NCI-H748 treated with DMSO at 0.1 percent for 48 hours (cell line): ENCODE data around the gene SGCA.

Experiments
- DNase-seq: peaks from one replicate; lab custom pipeline; 2025; lab: John Stamatoyannopoulos, UW

SGCA gene

DNA sequence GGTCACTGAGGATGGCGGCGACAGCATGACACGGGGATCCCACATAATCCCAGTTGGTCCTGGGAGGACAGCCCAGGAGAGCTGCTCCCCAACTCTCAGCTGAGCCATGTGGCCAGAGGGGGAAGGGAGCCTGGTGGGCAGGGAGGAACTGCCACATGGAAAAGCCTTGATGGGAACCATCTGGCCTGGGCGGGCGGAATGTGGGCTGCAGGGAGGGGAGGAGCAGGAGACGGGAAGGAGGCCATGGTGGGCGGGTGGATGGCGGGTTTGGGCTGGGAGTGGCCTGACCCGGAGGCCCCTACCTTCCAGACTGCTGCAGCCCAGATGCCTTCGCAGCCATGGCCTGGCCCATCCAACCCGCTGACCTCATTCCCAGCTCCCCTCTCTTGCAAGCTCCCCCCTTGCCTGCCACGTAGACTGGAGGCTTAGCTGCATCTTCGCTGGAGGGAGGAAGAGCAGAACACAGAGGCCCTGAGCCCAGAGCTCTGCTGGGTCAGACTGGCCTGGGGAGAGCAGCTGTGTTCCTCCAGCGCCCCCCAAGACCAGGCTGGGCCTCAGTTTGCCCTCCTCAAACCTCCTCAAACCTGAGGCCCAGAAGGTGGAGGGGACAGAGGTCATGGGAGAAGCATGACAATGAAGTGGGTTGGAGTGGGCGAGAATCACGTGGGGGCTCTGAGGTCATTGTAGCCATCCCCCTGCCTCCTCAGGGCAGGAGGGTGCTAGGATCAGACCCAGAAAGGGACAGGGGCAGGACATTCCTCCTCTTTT, 43.9 kb downstream of the SGCA start:
- DNase-seq, result no peak

DNA sequence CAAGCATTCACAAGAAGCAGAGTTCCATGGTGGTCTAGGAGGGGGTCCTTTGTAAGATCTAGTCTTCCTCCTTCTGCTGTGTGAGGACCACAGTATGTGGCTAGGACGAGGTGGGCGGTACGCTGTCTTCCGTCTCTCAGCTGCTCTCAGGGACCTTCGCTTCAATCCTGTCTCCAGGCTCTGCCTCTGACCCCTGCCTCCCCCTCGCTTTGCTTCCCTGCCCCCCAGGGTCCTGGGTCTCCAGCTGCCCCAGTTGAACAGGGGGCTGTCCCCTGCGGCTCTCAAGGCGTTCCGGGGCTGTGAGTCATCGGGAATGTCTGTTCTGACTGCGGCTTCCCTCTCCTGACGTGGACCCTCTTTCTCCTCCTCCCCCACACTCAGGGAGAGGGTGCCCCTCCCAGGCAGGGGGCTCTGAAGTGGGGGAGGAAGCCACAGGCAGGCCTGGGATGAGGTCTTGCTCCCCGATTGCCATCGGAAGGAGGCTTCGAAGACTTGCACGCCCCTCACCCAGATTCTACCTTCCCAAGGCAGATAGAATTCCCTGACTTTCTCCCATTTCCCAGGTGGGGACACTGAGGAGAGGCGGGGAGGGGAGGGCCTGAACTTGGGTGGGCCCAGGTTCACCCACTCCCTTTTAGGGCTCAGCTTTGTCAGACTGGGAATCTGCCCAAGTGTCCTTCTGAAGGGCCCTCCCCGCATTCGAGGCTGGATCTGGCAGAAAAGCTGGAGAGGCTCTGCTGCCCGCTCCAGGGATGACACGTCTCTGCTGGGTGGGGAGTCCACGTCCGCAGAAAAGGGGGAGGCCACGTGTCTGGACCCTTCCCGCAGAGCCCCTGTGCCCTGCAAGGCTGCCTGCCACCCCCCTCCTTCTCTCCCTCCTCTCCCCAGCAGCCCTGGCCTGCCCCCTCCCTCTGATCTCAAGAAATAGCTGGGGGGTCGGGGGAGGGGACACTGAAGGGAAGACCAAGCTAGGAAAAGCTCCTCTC, 44.7 kb downstream of the SGCA start:
- no peak for DNase-seq

DNA sequence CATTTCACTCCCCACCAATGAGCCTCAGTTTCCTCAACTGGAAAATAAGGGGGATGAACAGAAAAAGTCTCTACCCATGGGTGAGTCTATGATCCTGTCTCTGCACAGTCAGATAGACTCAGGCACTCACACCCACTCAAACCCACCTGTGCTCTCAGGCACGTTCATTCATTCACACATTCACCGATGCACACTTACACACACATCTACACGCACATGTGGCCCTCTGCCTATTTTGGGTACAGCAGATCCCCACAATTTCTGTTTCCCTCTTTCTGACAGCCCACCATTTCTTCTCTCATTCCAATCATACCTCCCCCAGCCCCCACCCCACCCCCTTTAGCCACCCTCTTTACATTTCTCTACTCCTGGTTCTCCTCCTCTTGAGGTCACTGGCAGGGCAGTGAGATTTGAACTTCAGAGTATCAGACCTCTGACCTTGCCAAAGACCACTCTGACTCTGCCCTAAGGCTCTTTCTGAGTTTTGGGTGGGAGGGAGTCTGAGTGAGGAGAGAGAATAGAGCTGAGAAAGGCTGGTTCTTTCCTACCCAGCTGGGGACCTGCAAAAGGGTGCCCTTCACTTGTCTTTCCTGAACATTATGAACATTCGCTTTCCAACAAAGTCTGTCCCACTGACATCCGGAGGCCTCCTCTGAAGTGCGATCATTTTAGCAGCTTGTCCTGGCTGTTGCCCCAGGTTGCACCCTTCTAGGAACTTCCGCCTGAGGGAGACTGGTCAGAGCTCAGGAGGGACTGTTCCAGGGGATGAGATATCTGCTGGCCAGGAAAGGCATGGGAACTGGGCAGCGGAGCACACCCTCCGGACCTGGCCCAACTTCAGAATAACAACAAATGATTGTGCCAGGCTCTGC, 45.7 kb downstream of the SGCA start:
- no peak for DNase-seq

DNA sequence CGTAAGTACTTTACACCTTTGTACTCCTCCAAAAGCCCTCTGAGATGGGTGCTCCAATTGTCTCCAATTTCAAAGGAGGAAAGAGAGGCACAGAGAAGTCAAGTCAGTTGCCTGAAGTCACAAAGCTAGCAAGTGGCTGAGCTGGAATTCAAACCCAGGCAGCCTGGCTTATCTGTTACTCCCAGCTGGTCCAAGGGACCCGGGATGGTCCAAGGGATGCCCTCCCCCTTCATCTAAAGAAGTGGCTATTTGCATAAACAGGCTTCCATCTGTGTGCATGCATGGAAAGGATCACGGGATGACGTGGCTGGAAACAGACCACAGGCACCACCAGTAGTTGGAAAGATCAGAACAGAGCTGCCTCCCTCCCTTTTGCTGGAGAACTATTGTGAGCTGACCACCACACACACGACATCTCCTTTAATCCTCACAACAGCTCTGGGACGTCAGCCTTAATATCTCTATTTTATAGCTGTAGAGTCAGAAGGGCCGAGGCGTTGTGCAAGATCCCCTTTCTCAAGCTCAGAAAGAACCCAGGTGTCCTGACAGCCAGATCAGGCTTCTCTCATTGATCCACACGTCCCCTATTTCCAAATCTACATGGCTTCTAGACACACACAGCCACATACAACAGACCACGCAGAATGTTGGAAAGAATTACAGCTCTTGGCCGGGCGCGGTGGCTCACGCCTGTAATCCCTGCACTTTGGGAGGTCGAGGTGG, 46.5 kb downstream of the SGCA start:
- no peak for DNase-seq

DNA sequence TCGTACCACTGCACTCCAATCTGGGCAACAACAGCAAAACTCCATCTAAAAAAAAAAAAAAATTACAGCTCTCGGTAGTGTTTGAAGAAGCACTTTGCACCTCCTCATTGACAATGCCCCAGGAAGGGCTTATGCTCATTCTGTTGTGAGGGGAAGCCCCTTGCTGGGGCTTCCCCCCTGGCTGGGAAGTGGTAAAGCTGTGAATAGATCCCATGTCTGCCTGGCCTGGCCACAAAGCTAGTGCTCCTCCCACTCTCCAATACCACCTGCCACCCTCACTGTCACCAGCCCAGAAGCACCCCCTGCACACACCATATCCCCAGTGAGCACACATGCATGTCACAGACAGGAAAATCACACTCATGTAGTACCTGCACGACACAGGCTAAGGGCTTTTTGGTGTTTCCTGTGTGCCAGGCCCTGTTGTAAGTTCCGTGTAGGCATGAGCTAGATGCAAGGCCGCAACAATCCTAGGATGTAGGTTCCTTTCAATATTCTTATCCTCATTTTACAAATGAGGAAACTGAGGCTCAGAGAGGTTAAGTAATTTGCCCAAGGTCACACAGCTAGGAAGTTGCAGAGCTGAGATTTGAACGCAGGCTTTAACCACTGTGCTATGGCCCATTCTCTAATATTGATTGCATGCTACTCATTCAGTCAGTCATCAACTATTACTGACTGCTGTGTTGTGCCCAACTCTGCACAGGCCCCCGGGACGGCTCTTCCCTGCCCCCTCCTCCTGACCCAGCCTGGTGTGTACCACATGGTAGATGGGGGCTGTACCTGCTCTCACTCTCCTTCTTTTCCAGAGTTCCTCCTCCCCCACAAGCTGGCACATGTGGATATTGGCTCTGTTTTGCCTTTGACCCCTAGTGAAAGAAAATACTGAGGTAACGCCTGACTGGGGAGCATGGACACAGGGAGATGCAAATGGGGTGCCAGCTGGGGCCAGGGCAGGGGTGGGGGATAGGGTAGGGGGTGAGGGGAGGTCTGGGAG, 47.5 kb downstream of the SGCA start:
- DNase-seq, result no peak

DNA sequence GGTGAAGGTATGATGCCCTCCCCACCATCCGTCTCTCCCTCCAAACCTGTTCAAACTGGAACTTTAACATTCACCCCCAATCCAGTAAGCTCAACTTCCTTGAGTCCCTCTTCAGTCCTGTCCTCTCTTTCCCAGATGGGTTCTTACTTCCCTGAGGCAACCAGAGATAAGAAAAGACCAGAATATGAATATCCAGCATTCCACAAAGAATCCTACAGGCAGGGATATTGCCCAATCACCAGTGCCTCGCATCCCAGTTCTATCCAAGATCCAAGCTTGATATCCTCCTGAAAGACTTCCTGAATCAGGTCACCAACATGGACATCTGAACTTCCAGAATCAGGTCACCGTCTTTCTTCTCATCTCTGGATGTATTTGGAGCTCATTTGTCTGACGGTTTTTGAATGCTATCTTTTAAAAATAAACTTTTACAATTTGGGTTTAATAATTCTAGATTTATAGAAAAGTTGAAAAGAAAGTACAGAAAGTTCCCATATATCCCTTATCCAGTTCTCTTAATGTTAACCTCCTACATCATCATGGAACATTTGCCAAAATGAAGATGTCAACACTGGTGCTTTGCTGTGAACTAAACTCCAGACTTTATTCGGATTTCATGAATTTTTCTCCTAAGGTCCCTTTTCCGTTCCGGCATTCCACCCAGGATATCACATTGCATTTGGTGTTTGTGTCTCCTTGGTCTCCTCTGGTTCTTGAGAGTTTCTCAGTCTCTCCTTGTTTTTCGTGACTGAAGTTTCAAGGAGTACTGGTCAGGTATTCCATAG, 49.4 kb downstream of the SGCA start:
- no peak for DNase-seq

DNA sequence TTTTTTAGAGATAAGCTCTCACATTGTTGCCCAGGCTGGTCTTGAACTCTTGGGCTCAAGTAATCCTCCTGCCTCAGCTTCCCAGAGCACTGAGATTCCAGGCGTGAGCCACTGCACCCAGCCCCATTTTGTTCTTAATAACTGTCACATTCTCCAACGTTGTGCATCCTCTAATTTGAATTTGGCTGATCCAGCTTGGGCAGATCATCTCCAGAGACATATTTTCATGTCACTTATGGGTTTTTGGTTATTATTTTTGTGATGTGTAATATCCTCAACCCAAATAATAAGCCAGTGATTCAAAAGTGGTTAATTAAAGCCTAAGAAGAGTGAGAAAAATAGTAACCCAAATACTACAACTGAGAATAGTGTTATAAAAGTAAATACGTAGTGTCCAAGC, 51.8 kb downstream of the SGCA start:
- no peak for DNase-seq

DNA sequence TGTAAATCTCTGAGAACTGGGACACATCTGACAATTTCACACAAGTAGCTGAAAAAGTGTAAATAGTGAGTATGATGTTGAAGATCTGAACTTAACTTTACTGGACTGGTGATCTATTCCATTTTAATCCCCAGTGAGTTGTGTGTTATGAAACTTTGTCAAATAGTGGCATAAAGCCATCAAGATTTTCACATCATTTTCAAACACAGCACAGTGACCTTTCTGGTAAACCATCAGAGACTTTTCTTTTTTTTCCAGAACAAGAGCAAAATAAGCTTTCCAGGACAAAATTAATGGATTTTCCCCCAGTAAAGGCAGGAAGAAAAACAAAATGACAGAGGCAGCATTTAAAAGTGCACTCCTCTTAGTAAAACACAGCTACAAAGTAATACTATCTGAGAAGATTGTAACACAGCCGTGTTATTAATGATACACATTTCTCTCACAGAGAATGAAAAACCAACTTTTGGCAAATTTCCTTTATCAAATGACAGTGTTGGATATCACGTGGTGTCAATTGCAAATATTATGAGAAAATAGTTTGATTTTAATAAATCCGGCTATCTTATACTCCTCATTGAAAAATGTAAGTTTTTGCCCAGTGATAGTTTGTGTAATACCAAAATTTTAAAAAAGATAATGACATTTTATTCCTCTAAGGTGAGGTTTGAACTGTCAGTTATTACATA, 52.4 kb downstream of the SGCA start:
- DNase-seq, result no peak

DNA sequence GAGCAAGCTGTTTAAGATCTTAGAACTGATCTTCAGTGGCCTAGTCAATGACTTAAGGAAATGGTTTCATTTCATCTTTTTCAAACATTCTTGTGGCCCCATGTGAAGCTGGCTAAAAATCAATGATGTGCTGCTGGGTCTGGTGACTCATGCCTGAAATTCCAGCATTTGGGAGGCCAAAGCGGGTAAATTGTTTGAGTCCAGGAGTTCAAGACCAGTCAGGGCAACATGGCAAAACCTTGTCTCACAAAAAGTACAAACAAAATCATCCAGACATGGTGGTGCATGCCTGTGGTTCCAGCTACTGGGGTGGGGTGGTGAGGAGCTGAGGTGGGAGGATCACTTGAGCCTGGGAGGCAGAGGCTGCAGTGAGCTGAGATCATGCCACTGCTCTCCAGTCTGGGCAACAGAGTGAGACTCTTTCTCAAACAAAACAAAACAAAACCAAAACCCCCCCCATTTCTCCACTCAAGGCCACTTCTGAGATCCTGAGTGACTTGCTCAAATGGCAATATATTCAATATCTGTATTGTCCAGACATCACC, 53.0 kb downstream of the SGCA start:
- no peak for DNase-seq

DNA sequence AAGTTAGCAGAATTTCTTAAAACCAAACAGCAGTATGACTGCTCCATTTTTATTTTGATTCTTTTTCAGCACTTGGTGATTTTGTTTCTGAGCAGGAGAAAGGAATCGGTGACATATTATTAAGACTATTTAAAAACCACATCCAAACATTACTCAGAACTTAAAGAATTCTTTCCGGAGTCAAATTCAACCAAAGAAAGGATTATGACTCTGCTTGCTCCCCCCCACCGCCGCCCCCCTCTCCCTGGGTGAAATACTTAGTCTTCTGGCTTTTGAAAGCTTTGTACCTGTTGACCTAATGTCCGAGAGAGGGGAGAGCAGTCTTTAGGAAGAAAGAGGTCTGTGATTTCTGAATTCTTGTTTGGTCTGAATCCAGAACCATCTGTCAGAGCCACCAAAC, 53.5 kb downstream of the SGCA start:
- no peak for DNase-seq

DNA sequence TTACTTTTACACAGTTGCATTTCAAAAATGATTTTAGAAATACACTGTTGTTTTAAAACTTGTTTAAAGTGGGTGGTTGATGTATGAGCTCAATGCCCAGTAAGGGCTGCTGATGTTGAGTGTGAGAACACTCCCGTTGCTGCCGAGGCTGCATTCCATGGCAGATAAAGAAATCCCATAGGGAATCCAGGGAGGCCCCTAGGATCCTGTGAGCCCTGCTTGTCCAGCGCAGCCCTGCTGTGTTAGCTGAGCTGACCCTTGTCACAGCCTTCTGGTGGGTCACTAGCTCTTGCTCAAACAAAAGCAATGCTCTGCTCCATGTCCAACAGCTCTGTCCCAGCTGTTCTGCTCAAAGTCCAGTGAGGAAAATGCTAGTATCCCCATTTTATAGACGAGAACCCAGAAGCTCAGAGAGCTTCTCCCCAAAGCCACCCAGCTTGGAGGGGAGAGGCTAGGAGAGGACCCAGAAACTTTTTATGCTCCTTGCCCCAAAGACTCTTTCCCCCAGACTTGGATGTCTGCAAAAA, 54.2 kb downstream of the SGCA start:
- no peak for DNase-seq

DNA sequence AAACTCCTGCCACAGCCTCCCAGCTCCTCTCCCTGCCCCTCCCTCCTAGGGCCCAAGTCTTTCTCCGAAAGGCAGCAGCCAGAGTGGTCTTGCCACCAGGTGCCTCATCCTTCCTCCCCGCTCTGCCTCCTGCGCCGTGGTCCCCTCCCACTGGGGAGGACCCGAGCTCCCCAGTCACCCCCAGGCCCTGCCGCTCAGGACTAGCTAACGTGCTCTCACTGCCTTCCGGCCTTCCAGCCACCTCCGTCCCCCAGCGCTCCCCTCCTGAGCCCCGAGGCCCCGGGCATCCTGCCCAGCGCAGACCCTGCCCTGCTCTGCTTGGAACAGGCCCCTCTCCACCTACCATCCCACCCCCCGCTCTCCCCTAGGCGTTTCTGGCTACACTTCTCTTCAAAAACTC, 55.0 kb downstream of the SGCA start:
- DNase-seq, result no peak

DNA sequence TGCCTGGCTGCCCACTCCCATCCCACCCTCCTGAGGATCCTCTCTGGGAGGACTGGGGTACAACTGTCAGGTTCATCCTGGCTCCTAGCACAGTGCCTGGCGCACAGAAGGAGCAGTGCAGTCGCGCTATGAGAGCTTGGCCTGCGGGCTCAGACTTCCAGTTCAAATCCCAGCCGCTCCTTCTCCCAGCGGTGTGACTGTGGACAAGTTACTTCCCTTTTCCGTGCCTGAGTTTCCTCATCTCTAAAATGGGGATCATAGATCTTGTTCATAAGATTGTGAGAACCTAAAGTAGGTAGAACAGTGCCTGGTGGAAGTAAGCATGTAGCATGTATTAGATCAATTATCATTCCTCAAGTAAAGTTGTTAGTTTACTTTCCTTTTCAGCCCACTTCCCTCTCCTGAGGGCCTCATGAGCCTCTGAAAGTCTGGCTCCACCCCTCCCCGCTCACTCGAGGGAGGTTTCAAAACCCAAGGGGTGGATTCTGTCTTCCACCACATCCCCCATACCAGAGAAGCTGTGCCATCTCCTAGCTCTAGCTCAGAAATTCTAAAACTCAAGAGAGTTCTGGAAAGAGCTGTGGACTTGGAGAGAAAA, 55.6 kb downstream of the SGCA start:
- no peak for DNase-seq

DNA sequence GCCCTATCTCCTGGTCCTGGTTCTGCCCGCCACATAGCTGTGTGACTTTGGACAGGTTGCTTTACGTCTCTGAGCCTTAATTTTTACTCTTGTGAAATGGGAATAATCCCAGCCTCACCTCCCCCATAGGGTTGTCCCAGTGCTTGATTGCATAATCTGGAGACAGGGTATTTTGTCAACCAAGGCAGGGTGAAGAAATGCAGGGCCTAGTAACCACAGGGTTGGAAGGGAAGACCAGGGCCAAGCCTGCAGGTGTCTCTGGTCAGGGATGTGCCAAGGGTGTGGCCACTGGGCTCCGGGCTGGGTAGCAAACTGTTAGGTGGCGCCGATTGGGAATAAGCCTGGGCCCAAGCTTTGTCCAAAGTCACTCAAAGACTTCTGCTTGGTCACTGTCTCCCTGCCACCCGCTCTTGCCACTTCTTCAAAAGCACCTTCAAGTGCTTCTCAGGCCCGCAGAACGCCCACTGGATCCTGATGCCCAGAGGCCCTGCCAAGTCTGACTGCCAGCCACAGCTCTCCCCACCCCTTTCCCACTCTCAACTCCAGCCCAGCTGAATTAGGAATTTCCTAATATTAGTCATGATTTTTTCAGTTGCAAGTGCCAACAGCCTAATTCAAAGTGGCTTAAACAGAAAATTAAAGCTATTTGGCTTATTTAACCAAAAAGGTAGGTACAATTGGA, 56.2 kb downstream of the SGCA start:
- DNase-seq, result no peak

DNA sequence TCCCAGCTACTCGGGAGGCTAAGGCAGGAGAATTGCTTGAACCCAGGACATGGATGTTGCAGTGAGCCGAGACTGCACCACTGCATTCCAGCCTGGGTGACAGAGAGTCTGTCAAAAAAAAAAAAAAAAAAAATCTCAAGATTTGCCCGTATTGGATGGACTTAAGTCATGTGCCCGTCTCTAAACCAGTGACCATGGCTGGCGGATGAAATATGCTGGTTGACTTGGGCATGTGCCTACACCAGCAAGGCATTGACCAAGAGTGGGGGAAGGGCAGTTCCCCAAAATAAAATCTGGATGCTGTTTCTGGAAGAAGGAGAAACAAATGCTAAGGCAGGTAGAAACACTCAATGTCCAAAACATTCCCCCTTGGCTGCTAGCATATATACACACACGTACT, 57.1 kb downstream of the SGCA start:
- no peak for DNase-seq
